Ramos (cell line): ENCODE data around the gene USB1.
"Not testable (repeated sequence)": the region's sequence is repeated elsewhere in the genome, so short reads cannot be mapped to it uniquely, and the experiment has no call there.

Experiments
- in situ Hi-C: fragments of 300-500 bp; cut with MboI; formaldehyde crosslinking; loops from one replicate; pipeline ENCODE4 v1.14.3; 2022; ENCODE audit warnings: low sequenced_read_pairs; ENCODE audit not compliant: unreplicated experiment

The USB1 gene

GRCh38 chr16:57969451-57970123 is 31.6 kb upstream of the USB1 start:
- in situ Hi-C loops = no loop called here

GRCh38 chr16:57970319-57970718 is 30.9 kb upstream of the USB1 start:
- in situ Hi-C loops = no loop called here

- in situ Hi-C loops = no loop called here
Observed at GRCh38 chr16:57970970-57971369, 30.2 kb upstream of the USB1 start, which contains the start of gene CNGB1. Gene CNGB1 (minus strand): TSS chr16:57971128. CDS start chr16:57967286, 3,842 bp downstream.

- in situ Hi-C loops = no loop called here
Observed at GRCh38 chr16:57971848-57972247, 29.4 kb upstream of the USB1 start.

GRCh38 chr16:57972306-57972705 is 28.9 kb upstream of the USB1 start:
- in situ Hi-C loops = no loop called here

GRCh38 chr16:57976331-57976796 is 24.8 kb upstream of the USB1 start:
- in situ Hi-C loops = no loop called here

GRCh38 chr16:57977418-57978069 is 23.7 kb upstream of the USB1 start:
- in situ Hi-C loops = no loop called here

GRCh38 chr16:57978070-57978465 is 23.1 kb upstream of the USB1 start:
- in situ Hi-C loops = not testable (repeated sequence)

GRCh38 chr16:57979006-57979585 is 22.1 kb upstream of the USB1 start:
- in situ Hi-C loops = no loop called here

- in situ Hi-C loops = no loop called here
Observed at GRCh38 chr16:57981636-57982035, 19.6 kb upstream of the USB1 start.

- in situ Hi-C loops = no loop called here
Observed at GRCh38 chr16:57982385-57982784, 18.8 kb upstream of the USB1 start.

GRCh38 chr16:57984443-57985203 is 16.6 kb upstream of the USB1 start:
- in situ Hi-C loops = no loop called here

- in situ Hi-C loops = no loop called here
Observed at GRCh38 chr16:57985204-57986181, 15.7 kb upstream of the USB1 start.

GRCh38 chr16:57986196-57986595 is 15.0 kb upstream of the USB1 start:
- in situ Hi-C loops = no loop called here

GRCh38 chr16:57987441-57988177 is 13.6 kb upstream of the USB1 start:
- in situ Hi-C loops = no loop called here

- in situ Hi-C loops = no loop called here
Observed at GRCh38 chr16:57988929-57989328, 12.3 kb upstream of the USB1 start.

GRCh38 chr16:57991551-57992059 is 9.6 kb upstream of the USB1 start:
- in situ Hi-C loops = no loop called here

- in situ Hi-C loops = no loop called here
Observed at GRCh38 chr16:57992084-57992483, 9.1 kb upstream of the USB1 start.

- in situ Hi-C loops = no loop called here
Observed at GRCh38 chr16:57993438-57993837, 7.8 kb upstream of the USB1 start.
